Activated T-cell treated with anti-CD3 and anti-CD28 coated beads, Interleukin-2, amount 50 U/mL, for 4 hours (primary cell): ENCODE measurements around the gene LIN52. TPM values are rescaled to one million over a fixed set of nuclear protein-coding genes. Genes with fewer than 3 reads are reported as not detected.

Experiments used
- ATAC-seq, 2 donors: fragments of 200-7000 bp; cut with Tn5 transposase; one replicate each; pipeline ENCODE4 v1.10.0; 2021
- DNase-seq: peaks from one replicate; pipeline ENCODE4 v3.0.0-alpha.2; 2020
- H3K27me3 Mint-ChIP-seq: one replicate; pipeline ENCODE4 v1.8.0; 2021; ENCODE audit warnings: low read depth, mixed read lengths
- H3K36me3 Mint-ChIP-seq: one replicate; pipeline ENCODE4 v1.8.0; 2022; ENCODE audit warnings: mixed read lengths; ENCODE audit not compliant: insufficient read depth
- H3K4me1 Mint-ChIP-seq: one replicate; pipeline ENCODE4 v1.8.0; 2021; ENCODE audit warnings: low read depth, mixed read lengths
- H3K4me3 Mint-ChIP-seq: one replicate; pipeline ENCODE4 v1.8.0; 2021; ENCODE audit warnings: mild to moderate bottlenecking, moderate library complexity, mixed read lengths
- H3K9me3 Mint-ChIP-seq: one replicate; pipeline ENCODE4 v1.8.0; 2021; ENCODE audit warnings: mixed read lengths
- total RNA-seq, 3 donors: library from RNA; stranded (reverse); gene quantifications; one replicate each; pipeline ENCODE4 v1.2.1, GENCODE V29; 2021

The LIN52 gene
- total RNA-seq, 3 donors from 2014 or later: 16.9 to 20.2 (median 17.3) TPM

- DNase-seq (no peak), ATAC-seq (no peak)
- no peak overlapping the region for H3K4me3 Mint-ChIP-seq
- no peaks in the 10 kb centered on the region for H3K9me3 Mint-ChIP-seq
- H3K36me3 Mint-ChIP-seq: peaks cover 4% of the 10 kb centered on the region
- no peaks in the 10 kb centered on the region for H3K4me1 Mint-ChIP-seq
- no peaks in the 10 kb centered on the region for H3K27me3 Mint-ChIP-seq
These were observed 106.3 kb downstream of the LIN52 start for GRCh38 chr14:74190927-74191575.

GRCh38 chr14:74194506-74195274, 109.9 kb downstream of the LIN52 start:
- H3K27me3 Mint-ChIP-seq: no peaks in the 10 kb centered on the region
- no peak for ATAC-seq
- no peaks in the 10 kb centered on the region for H3K9me3 Mint-ChIP-seq
- no peak overlapping the region for H3K4me3 Mint-ChIP-seq
- H3K36me3 Mint-ChIP-seq: peaks cover 18% of the 10 kb centered on the region
- no peaks in the 10 kb centered on the region for H3K4me1 Mint-ChIP-seq
- no peak for DNase-seq

GRCh38 chr14:74195623-74196022, 110.9 kb downstream of the LIN52 start:
- no peaks in the 10 kb centered on the region for H3K27me3 Mint-ChIP-seq
- H3K9me3 Mint-ChIP-seq: no peaks in the 10 kb centered on the region
- no peak overlapping the region for H3K4me3 Mint-ChIP-seq
- H3K4me1 Mint-ChIP-seq: no peaks in the 10 kb centered on the region
- DNase-seq (no peak), ATAC-seq (no peak)
- H3K36me3 Mint-ChIP-seq: peaks cover 24% of the 10 kb centered on the region

- Mint-ChIP-seq H3K9me3 (no peaks in the 10 kb centered on the region), H3K36me3 (peaks cover 32% of the 10 kb centered on the region), H3K4me3 (no peak overlapping the region), H3K27me3 (no peaks in the 10 kb centered on the region), H3K4me1 (no peaks in the 10 kb centered on the region)
- ATAC-seq (no peak), DNase-seq (no peak)
These were observed 113.9 kb downstream of the LIN52 start for GRCh38 chr14:74198441-74199234.

GRCh38 chr14:74202113-74202512, 117.4 kb downstream of the LIN52 start:
- no peaks in the 10 kb centered on the region for H3K27me3 Mint-ChIP-seq
- H3K4me1 Mint-ChIP-seq: no peaks in the 10 kb centered on the region
- H3K4me3 Mint-ChIP-seq: no peak overlapping the region
- DNase-seq (no peak), ATAC-seq (no peak)
- no peaks in the 10 kb centered on the region for H3K9me3 Mint-ChIP-seq
- H3K36me3 Mint-ChIP-seq: peaks cover 37% of the 10 kb centered on the region

GRCh38 chr14:74203639-74204038, 118.9 kb downstream of the LIN52 start:
- Mint-ChIP-seq H3K4me1 (no peaks in the 10 kb centered on the region), H3K9me3 (no peaks in the 10 kb centered on the region), H3K36me3 (peaks cover 34% of the 10 kb centered on the region), H3K4me3 (no peak overlapping the region), H3K27me3 (no peaks in the 10 kb centered on the region)
- ATAC-seq: no peak
- DNase-seq: no peak

GRCh38 chr14:74204491-74204890, 119.7 kb downstream of the LIN52 start:
- ATAC-seq (no peak), DNase-seq (no peak)
- no peaks in the 10 kb centered on the region for H3K9me3 Mint-ChIP-seq
- no peaks in the 10 kb centered on the region for H3K4me1 Mint-ChIP-seq
- H3K36me3 Mint-ChIP-seq: peaks cover 25% of the 10 kb centered on the region
- H3K4me3 Mint-ChIP-seq: no peak overlapping the region
- H3K27me3 Mint-ChIP-seq: no peaks in the 10 kb centered on the region

- no peak overlapping the region for H3K4me3 Mint-ChIP-seq
- no peak for DNase-seq
- ATAC-seq: no peak
- H3K27me3 Mint-ChIP-seq: no peaks in the 10 kb centered on the region
- H3K36me3 Mint-ChIP-seq: peaks cover 15% of the 10 kb centered on the region
- H3K4me1 Mint-ChIP-seq: no peaks in the 10 kb centered on the region
- H3K9me3 Mint-ChIP-seq: no peaks in the 10 kb centered on the region
These were observed 121.1 kb downstream of the LIN52 start for GRCh38 chr14:74205882-74206281.

GRCh38 chr14:74207943-74208342, 123.2 kb downstream of the LIN52 start:
- Mint-ChIP-seq H3K4me3 (no peak overlapping the region), H3K9me3 (no peaks in the 10 kb centered on the region), H3K36me3 (peaks cover 9% of the 10 kb centered on the region), H3K27me3 (peaks cover 3% of the 10 kb centered on the region), H3K4me1 (no peaks in the 10 kb centered on the region)
- ATAC-seq (no peak), DNase-seq (no peak)

GRCh38 chr14:74208642-74209041, 123.9 kb downstream of the LIN52 start:
- Mint-ChIP-seq H3K36me3 (peaks cover 5% of the 10 kb centered on the region), H3K4me3 (no peak overlapping the region), H3K27me3 (peaks cover 4% of the 10 kb centered on the region), H3K9me3 (no peaks in the 10 kb centered on the region), H3K4me1 (no peaks in the 10 kb centered on the region)
- DNase-seq (no peak), ATAC-seq (no peak)

GRCh38 chr14:74211945-74212580, 127.3 kb downstream of the LIN52 start:
- Mint-ChIP-seq H3K9me3 (no peaks in the 10 kb centered on the region), H3K4me1 (no peaks in the 10 kb centered on the region), H3K27me3 (peaks cover 4% of the 10 kb centered on the region), H3K4me3 (no peak overlapping the region), H3K36me3 (no peaks in the 10 kb centered on the region)
- no peak for DNase-seq
- ATAC-seq: no peak

- H3K36me3 Mint-ChIP-seq: no peaks in the 10 kb centered on the region
- H3K4me3 Mint-ChIP-seq: no peak overlapping the region
- H3K27me3 Mint-ChIP-seq: peaks cover 18% of the 10 kb centered on the region
- ATAC-seq: no peak
- H3K9me3 Mint-ChIP-seq: no peaks in the 10 kb centered on the region
- DNase-seq: no peak
- peaks cover 2% of the 10 kb centered on the region for H3K4me1 Mint-ChIP-seq
These were observed 129.4 kb downstream of the LIN52 start for GRCh38 chr14:74213907-74214803.

- no peaks in the 10 kb centered on the region for H3K36me3 Mint-ChIP-seq
- H3K4me3 Mint-ChIP-seq: no peak overlapping the region
- no peak for ATAC-seq
- DNase-seq: no peak
- H3K4me1 Mint-ChIP-seq: peaks cover 2% of the 10 kb centered on the region
- H3K9me3 Mint-ChIP-seq: no peaks in the 10 kb centered on the region
- peaks cover 19% of the 10 kb centered on the region for H3K27me3 Mint-ChIP-seq
These were observed 131.9 kb downstream of the LIN52 start for GRCh38 chr14:74216671-74217070.
